ENCODE results near the gene B4GALT5. TPM values are rescaled to one million over a fixed set of nuclear protein-coding genes. Genes with fewer than 3 reads are reported as not detected.

Gene B4GALT5
- total RNA-seq, 1 experiment from 2014 or later, result 77.0 TPM

DNA sequence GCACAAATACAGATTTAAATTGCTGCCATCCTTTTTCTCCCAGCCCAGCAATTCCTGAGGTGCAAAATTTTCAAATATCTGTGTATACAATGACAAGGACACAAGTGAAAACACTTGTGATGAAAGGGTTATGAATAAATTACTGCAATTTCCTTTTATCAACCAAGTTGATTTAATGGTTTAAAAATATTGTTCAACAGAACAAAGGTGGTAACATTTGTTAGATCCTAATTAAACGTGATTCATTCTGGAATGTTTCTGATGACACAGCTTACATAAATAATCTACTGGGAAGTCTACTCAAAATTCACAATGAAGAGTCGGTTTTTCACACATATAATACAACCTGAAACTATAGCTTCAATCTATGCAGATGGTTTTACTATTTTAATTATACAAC is 17.1 kb downstream of the B4GALT5 start:
- H2AK5ac ChIP-seq (ENCODE audit: insufficient read length, low read length), result no peak overlapping the region
- no peak overlapping the region for H3K4me2 ChIP-seq (ENCODE audit: insufficient read depth, insufficient read length, low read length)
- no peak overlapping the region for H2BK120ac ChIP-seq (ENCODE audit: low read depth, low read length, poor library complexity, severe bottlenecking)
- Mint-ChIP-seq H3K4me1 (peaks cover 73 to 79% of the 10 kb centered on the region in 2 experiments), H3K27me3 (ENCODE audit: low read depth) (no peaks in the 10 kb centered on the region), H3K4me3 (no peak overlapping the region), H3K27ac (no peak overlapping the region), H3K36me3 (ENCODE audit: insufficient read depth in 1 of 3, low read depth in 3 of 3) (no peaks in the 10 kb centered on the region), H3K9me3 (no peaks in the 10 kb centered on the region)
- no peaks in the 10 kb centered on the region for H3K9me3 ChIP-seq (ENCODE audit: control insufficient read depth, low read depth, low read length)
- H3K23me2 ChIP-seq (ENCODE audit: insufficient read length, low read depth, low read length, poor library complexity, severe bottlenecking), result no peaks in the 10 kb centered on the region
- TF ChIP-seq, protein P1, sequence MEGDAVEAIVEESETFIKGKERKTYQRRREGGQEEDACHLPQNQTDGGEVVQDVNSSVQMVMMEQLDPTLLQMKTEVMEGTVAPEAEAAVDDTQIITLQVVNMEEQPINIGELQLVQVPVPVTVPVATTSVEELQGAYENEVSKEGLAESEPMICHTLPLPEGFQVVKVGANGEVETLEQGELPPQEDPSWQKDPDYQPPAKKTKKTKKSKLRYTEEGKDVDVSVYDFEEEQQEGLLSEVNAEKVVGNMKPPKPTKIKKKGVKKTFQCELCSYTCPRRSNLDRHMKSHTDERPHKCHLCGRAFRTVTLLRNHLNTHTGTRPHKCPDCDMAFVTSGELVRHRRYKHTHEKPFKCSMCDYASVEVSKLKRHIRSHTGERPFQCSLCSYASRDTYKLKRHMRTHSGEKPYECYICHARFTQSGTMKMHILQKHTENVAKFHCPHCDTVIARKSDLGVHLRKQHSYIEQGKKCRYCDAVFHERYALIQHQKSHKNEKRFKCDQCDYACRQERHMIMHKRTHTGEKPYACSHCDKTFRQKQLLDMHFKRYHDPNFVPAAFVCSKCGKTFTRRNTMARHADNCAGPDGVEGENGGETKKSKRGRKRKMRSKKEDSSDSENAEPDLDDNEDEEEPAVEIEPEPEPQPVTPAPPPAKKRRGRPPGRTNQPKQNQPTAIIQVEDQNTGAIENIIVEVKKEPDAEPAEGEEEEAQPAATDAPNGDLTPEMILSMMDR (conservative IDR thresholded peaks at IDR 0.05), result no peak
- H3K4me1 ChIP-seq (ENCODE audit: insufficient read depth, low read length), result peaks cover 24% of the 10 kb centered on the region
- no peak overlapping the region for H2BK20ac ChIP-seq (ENCODE audit: low read depth, low read length, poor library complexity, severe bottlenecking)
- H4K5ac ChIP-seq (ENCODE audit: insufficient read length, low read depth, low read length), result no peak overlapping the region
- no CpG with 5 or more reads among the region's 2 CpGs for WGBS (ENCODE audit: extremely low coverage, insufficient read length, low lambda C conversion rate)
- no peak for DNase-seq
- peaks cover 2% of the 10 kb centered on the region for H4K20me1 ChIP-seq (ENCODE audit: control insufficient read depth, insufficient read depth, insufficient read length)
- no peak overlapping the region for H3K4ac ChIP-seq (ENCODE audit: low read depth, low read length)
- H2BK5ac ChIP-seq (ENCODE audit: insufficient read length, low read length), result no peak overlapping the region
- H3K9ac ChIP-seq (ENCODE audit: extremely low read depth, insufficient read length, low read length), result no peak overlapping the region
- H3K14ac ChIP-seq (ENCODE audit: insufficient read depth, low read length), result no peak overlapping the region
- no peak overlapping the region for H2AFZ ChIP-seq (ENCODE audit: low read length)
- H3K27me3 ChIP-seq (ENCODE audit: insufficient read depth, low read length), result no peaks in the 10 kb centered on the region
- H4K8ac ChIP-seq (replicated peaks; ENCODE audit: insufficient read length, low read depth, low read length), result no peak overlapping the region
- H3K79me1 ChIP-seq (ENCODE audit: insufficient read depth, low read depth, low read length, poor library complexity, severe bottlenecking), result peaks cover 5% of the 10 kb centered on the region
- no peak overlapping the region for H2BK15ac ChIP-seq (ENCODE audit: low read depth, low read length)
- no peak overlapping the region for H3K27ac ChIP-seq (ENCODE audit: insufficient read length, low read depth, low read length)
- no peak overlapping the region for H4K91ac ChIP-seq (ENCODE audit: insufficient read length, low read depth, low read length)
- no peak overlapping the region for H2BK12ac ChIP-seq (ENCODE audit: insufficient read length, low read depth, low read length)
- no peak overlapping the region for H3T11ph ChIP-seq (ENCODE audit: low read length)
- H3K56ac ChIP-seq (ENCODE audit: insufficient read length, low read depth, low read length), result no peak overlapping the region
- H3K23ac ChIP-seq (ENCODE audit: insufficient read length, low read depth, low read length), result no peak overlapping the region
- peaks cover 74% of the 10 kb centered on the region for H3K79me2 ChIP-seq (ENCODE audit: insufficient read depth, low read length)
- H3K18ac ChIP-seq (ENCODE audit: insufficient read length, low read depth, low read length), result no peak overlapping the region
